Naive thymus-derived CD8-positive, alpha-beta T cell (primary cell): ENCODE data around the gene PGAP2. TPM values are rescaled to one million over a fixed set of nuclear protein-coding genes. Genes with fewer than 3 reads are reported as not detected.

Experiments used
- ATAC-seq, 2 donors: fragments of 150-1000 bp; cut with Tn5 transposase in 1 of 2; sonication (Bioruptor Pico), chemical (Tn5 transposase) in 1 of 2; 1 replicate in 1 of 2; 2 replicates in 1 of 2; pipeline ENCODE4 v1.10.0; 2021; ENCODE audit warnings: mild to moderate bottlenecking in 2 of 2, moderate library complexity in 2 of 2
- POLR2A ChIA-PET: fragments of 350-600 bp; sonication (Branson Sonifier 250); formaldehyde crosslinking; loops from one replicate; lab custom pipeline; 2021; ENCODE audit warnings: antibody characterized with exemption; lab: Charles Lee
- DNase-seq, 10 donors: peaks; one replicate each; pipeline versions ENCODE4 v3.0.0 to v3.0.0-alpha.2; 2020 to 2022
- H3K27ac Mint-ChIP-seq, 10 donors: one replicate each; pipeline ENCODE4 v1.8.0; 2020 to 2022; ENCODE audit warnings: mild to moderate bottlenecking in 10 of 10, mixed read lengths in 10 of 10, moderate library complexity in 4 of 10, inconsistent platforms in 1 of 10
- H3K27me3 Mint-ChIP-seq, 5 donors: one replicate each; pipeline ENCODE4 v1.8.0; 2021 to 2022; ENCODE audit warnings: mixed read lengths in 5 of 5
- H3K36me3 Mint-ChIP-seq, 3 donors: one replicate each; pipeline ENCODE4 v1.8.0; 2020 to 2022; ENCODE audit warnings: mixed read lengths in 3 of 3, mild to moderate bottlenecking in 2 of 3, inconsistent platforms in 1 of 3
- H3K4me1 Mint-ChIP-seq, 4 donors: one replicate each; pipeline ENCODE4 v1.8.0; 2021 to 2022; ENCODE audit warnings: mixed read lengths in 4 of 4
- H3K4me3 Mint-ChIP-seq, 10 donors: one replicate each; pipeline ENCODE4 v1.8.0; 2020 to 2022; ENCODE audit warnings: mild to moderate bottlenecking in 10 of 10, mixed read lengths in 10 of 10, moderate library complexity in 6 of 10, inconsistent platforms in 1 of 10
- H3K9me3 Mint-ChIP-seq, 9 donors: one replicate each; pipeline ENCODE4 v1.8.0; 2020 to 2022; ENCODE audit warnings: mixed read lengths in 9 of 9, mild to moderate bottlenecking in 3 of 9, inconsistent platforms in 1 of 9, moderate library complexity in 1 of 9
- polyA plus RNA-seq, 3 donors: library from polyadenylated mRNA; unstranded; fragments of 300-500 nt; fragmentation: Illumina TruSeq; gene quantifications; one replicate each; pipeline ENCODE4 v1.2.3, GENCODE V29; 2021
- total RNA-seq, 8 experiments: library from RNA in 2 of 8; stranded (reverse) in 2 of 8; gene quantifications; one replicate each; pipeline ENCODE4 v1.2.3 and lab custom pipeline; 2021 to 2026

PGAP2 gene
- total and polyA plus RNA-seq, 5 experiments from 2014 or later, result 13.6 to 24.2 (median 23.0) TPM

- Mint-ChIP-seq H3K36me3 (peaks cover 4 to 57% (median 4%) of the 10 kb centered on the region in 3 donors), H3K4me3 (peak overlapping the region; percentile 44 to 100 (median 94)), H3K9me3 (no peaks in the 10 kb centered on the region), H3K27me3 (no peaks in the 10 kb centered on the region), H3K27ac (peak overlapping the region; percentile 85 to 99 (median 93)), H3K4me1 (peaks cover 61 to 96% (median 91%) of the 10 kb centered on the region in 4 donors)
- POLR2A ChIA-PET, result interaction anchor here (8.9 to 13.1 kb wide), 2 partner anchors 9 to 22 kb away, joined by 81 to 406 read pairs; partner anchors contain the start of gene STIM1
- DNase-seq (no peak), ATAC-seq (no peak)
Observed at GRCh38 chr11:3834349-3834663, 25.9 kb downstream of the PGAP2 start.

GRCh38 chr11:3834664-3835461 lies 26.5 kb downstream of the PGAP2 start:
- H3K36me3 Mint-ChIP-seq, result peaks cover 4 to 52% (median 4%) of the 10 kb centered on the region in 3 donors
- H3K9me3 Mint-ChIP-seq, result no peaks in the 10 kb centered on the region
- peak overlapping the region; percentile 54 to 100 (median 94) for H3K4me3 Mint-ChIP-seq
- peaks cover 66 to 99% (median 95%) of the 10 kb centered on the region in 4 donors for H3K4me1 Mint-ChIP-seq
- POLR2A ChIA-PET, result interaction anchor here (0.6 to 13.1 kb wide), 3 partner anchors 10 to 241 kb away, joined by 3 to 406 read pairs (median 81); partner anchors contain the start of gene STIM1
- ATAC-seq, result no peak
- DNase-seq, result no peak
- no peaks in the 10 kb centered on the region for H3K27me3 Mint-ChIP-seq
- H3K27ac Mint-ChIP-seq, result peak overlapping the region; percentile 85 to 99 (median 93)

GRCh38 chr11:3835751-3836150 lies 27.4 kb downstream of the PGAP2 start:
- peaks cover 3 to 43% (median 4%) of the 10 kb centered on the region in 3 donors for H3K36me3 Mint-ChIP-seq
- POLR2A ChIA-PET, result interaction anchor here (0.6 to 13.1 kb wide), 4 partner anchors 11 to 241 kb away, joined by 3 to 406 read pairs (median 42); partner anchors contain the start of gene STIM1
- ATAC-seq (no peak), DNase-seq (no peak)
- H3K9me3 Mint-ChIP-seq, result no peaks in the 10 kb centered on the region
- peak overlapping the region; percentile 68 to 100 (median 94) for H3K4me3 Mint-ChIP-seq
- peak overlapping the region; percentile 85 to 99 (median 93) for H3K27ac Mint-ChIP-seq
- H3K4me1 Mint-ChIP-seq, result peaks cover 66 to 91% (median 90%) of the 10 kb centered on the region in 4 donors
- no peaks in the 10 kb centered on the region for H3K27me3 Mint-ChIP-seq

DNA sequence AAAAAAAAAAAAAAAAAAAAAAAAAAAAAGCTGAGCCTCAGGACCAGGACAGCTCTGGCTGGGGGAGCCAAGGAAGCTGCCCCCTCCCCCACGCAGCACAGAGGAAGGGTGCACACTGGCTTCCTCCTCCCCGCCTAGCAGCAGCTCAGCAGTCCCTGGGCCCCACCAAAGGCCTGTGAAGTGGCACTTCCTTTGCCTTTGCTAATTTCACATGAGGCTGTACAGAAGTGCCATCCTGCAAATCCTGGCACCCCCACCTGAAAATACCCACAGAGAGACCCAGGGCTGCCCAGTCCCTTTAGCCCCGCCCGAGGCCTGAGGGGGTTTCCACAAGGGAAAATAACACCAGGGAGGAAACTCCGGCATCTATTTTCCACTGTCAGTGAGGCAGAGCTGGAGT lies 28.5 kb downstream of the PGAP2 start:
- peak overlapping the region; percentile 89 to 99 (median 96) for H3K27ac Mint-ChIP-seq
- H3K4me1 Mint-ChIP-seq, result peaks cover 55 to 83% (median 80%) of the 10 kb centered on the region in 4 donors
- no peaks in the 10 kb centered on the region for H3K9me3 Mint-ChIP-seq
- no peaks in the 10 kb centered on the region for H3K27me3 Mint-ChIP-seq
- POLR2A ChIA-PET, result interaction anchor here (0.6 to 13.1 kb wide), 9 partner anchors 8 to 260 kb away, joined by 3 to 406 read pairs (median 4); partner anchors contain the start of gene STIM1
- H3K36me3 Mint-ChIP-seq, result peaks cover 0 to 31% (median 4%) of the 10 kb centered on the region in 3 donors
- peak in 1 of 2 donors; percentile 6 for ATAC-seq
- peak overlapping the region; percentile 85 to 100 (median 95) for H3K4me3 Mint-ChIP-seq
- DNase-seq, result peak; percentile 26 to 82 (median 50)

- POLR2A ChIA-PET, result interaction anchor here (0.8 to 13.1 kb wide), 8 partner anchors 9 to 254 kb away, joined by 3 to 406 read pairs (median 4); partner anchors contain the start of genes NUP98 and STIM1
- H3K4me1 Mint-ChIP-seq, result peaks cover 50 to 79% (median 73%) of the 10 kb centered on the region in 4 donors
- H3K27me3 Mint-ChIP-seq, result no peaks in the 10 kb centered on the region
- DNase-seq (no peak), ATAC-seq (no peak)
- no peaks in the 10 kb centered on the region for H3K9me3 Mint-ChIP-seq
- H3K27ac Mint-ChIP-seq, result peak overlapping the region; percentile 89 to 99 (median 96)
- H3K36me3 Mint-ChIP-seq, result peaks cover 0 to 31% (median 4%) of the 10 kb centered on the region in 3 donors
- peak overlapping the region; percentile 85 to 100 (median 95) for H3K4me3 Mint-ChIP-seq
Observed at GRCh38 chr11:3837793-3838192, 29.4 kb downstream of the PGAP2 start.

- no peak for ATAC-seq
- Mint-ChIP-seq H3K27ac (peak overlapping the region; percentile 89 to 99 (median 96)), H3K4me1 (peaks cover 48 to 76% (median 69%) of the 10 kb centered on the region in 4 donors), H3K36me3 (peaks cover 0 to 28% (median 4%) of the 10 kb centered on the region in 3 donors), H3K27me3 (no peaks in the 10 kb centered on the region), H3K9me3 (no peaks in the 10 kb centered on the region), H3K4me3 (peak overlapping the region; percentile 85 to 100 (median 95))
- DNase-seq, result no peak
- POLR2A ChIA-PET, result interaction anchor here (0.8 to 13.1 kb wide), 8 partner anchors 10 to 254 kb away, joined by 3 to 406 read pairs (median 5); partner anchors contain the start of gene STIM1
Observed at GRCh38 chr11:3838504-3838903, 30.1 kb downstream of the PGAP2 start.

- H3K4me3 Mint-ChIP-seq, result peak overlapping the region; percentile 85 to 100 (median 95)
- peak; percentile 22 to 68 (median 44) for DNase-seq
- H3K4me1 Mint-ChIP-seq, result peaks cover 33 to 64% (median 53%) of the 10 kb centered on the region in 4 donors
- peaks cover 0 to 12% (median 4%) of the 10 kb centered on the region in 3 donors for H3K36me3 Mint-ChIP-seq
- POLR2A ChIA-PET, result interaction anchor here (0.6 to 13.1 kb wide), 20 partner anchors 8 to 939 kb away, joined by 3 to 406 read pairs (median 6); partner anchors contain the start of genes NUP98, PGAP2 and STIM1
- peak in 1 of 2 donors; percentile 5 for ATAC-seq
- H3K9me3 Mint-ChIP-seq, result no peaks in the 10 kb centered on the region
- H3K27me3 Mint-ChIP-seq, result no peaks in the 10 kb centered on the region
- peak overlapping the region; percentile 89 to 99 (median 96) for H3K27ac Mint-ChIP-seq
Observed at GRCh38 chr11:3840004-3840869, 31.9 kb downstream of the PGAP2 start.

DNA sequence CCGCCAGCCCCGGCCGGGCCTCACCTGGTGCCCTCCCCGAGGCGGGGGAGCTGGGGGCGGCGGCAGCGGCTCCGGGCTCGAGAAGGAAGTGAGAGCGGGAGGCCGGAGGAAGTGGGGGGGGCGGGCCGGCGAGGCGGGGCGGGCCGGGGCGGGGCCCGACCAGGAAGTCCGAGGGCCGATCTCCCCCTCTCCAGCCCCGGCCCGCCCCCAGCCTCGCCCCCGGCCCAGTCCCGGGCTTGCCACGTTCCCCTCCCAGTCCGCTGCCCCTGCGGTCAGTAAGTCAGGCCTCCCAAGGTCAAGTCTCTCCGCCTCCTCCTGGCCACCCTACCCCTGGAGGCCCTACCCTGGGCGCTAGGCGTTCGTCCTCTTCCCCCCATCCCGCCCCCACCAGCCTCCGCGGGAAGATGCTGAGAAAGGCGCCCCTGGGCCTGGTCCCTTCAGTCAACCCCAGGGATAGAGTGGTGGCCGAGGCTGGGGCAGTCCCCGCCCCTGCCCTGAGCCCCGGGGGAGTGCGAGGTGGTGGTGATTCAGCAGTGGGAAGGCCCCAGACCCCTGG lies 32.6 kb downstream of the PGAP2 start, which contains the start of gene RHOG:
RHOG (minus strand) TSS at position 90 of the 556 bp plus-strand sequence. CDS start 12,821 bp downstream, outside the sequence.
- Mint-ChIP-seq H3K27me3 (no peaks in the 10 kb centered on the region), H3K4me1 (peaks cover 28 to 59% (median 47%) of the 10 kb centered on the region in 4 donors), H3K9me3 (no peaks in the 10 kb centered on the region), H3K36me3 (peaks cover 0 to 5% (median 0%) of the 10 kb centered on the region in 3 donors), H3K4me3 (peak within 1 kb of the TSS; percentile 85 to 100 (median 96)), H3K27ac (peak within 1 kb of the TSS; percentile 94 to 100 (median 99))
- ATAC-seq (peak; percentile 4 to 16), DNase-seq (peak in 6 of 10 donors; percentile 35 to 72 (median 58))
- POLR2A ChIA-PET, result interaction anchor here (0.5 to 13.1 kb wide), 29 partner anchors 9 to 241 kb away, joined by 3 to 406 read pairs (median 5); partner anchors contain the start of genes NUP98, PGAP2 and STIM1

DNA sequence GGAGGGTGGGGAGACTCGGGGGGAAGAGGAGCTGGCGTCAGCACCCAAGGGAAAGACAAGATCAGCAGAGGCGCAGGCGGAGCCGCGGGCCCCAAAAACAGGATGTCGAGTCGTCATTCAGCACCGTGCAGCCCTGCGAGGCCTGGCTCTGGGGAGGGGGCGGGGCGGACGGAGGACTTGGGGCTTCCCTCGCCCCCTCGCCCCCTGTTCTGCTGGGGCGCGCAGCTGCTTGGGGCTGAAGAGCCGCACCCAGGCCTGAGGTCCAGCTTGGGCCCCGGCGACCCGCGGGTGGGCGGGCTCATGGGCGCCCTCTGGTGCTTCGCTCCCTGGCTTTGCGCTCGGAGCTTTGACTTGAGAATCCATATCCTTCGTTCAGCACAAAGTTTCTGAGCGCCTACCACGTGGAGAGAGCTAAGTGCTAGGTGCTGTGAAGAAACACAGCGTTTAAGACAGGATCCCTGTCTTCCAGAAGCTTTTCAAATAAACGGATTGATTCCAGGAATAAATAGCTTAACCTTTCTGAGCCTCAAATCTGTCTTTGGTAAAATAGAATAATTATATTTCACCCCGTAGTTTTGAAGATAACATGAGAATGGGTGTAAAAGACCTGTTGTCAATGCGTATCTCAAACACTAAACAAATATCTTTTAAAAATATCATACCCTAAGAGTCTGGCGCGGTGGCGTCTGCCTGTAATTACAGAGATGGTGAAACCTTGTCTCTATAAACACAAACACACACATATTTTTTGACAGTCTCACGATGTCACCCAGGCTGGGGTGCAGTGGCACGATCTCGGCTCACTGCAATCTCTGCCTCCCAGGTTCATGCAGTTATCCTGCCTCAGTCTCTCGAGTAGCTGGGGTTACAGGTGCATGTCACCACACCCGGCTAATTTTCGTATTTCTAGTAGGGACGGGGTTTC lies 33.3 kb downstream of the PGAP2 start:
- DNase-seq (peak; percentile 89 to 97 (median 94)), ATAC-seq (peak; percentile 74 to 82)
- Mint-ChIP-seq H3K9me3 (no peaks in the 10 kb centered on the region), H3K27me3 (no peaks in the 10 kb centered on the region), H3K4me1 (peaks cover 28 to 51% (median 41%) of the 10 kb centered on the region in 4 donors), H3K36me3 (peaks cover 0 to 4% (median 0%) of the 10 kb centered on the region in 3 donors), H3K4me3 (peak overlapping the region; percentile 84 to 96 (median 88)), H3K27ac (peak overlapping the region; percentile 90 to 100 (median 98))
- POLR2A ChIA-PET, result interaction anchor here (0.5 to 13.1 kb wide), 28 partner anchors 10 to 240 kb away, joined by 3 to 406 read pairs (median 4); partner anchors contain the start of genes NUP98, PGAP2 and STIM1

DNA sequence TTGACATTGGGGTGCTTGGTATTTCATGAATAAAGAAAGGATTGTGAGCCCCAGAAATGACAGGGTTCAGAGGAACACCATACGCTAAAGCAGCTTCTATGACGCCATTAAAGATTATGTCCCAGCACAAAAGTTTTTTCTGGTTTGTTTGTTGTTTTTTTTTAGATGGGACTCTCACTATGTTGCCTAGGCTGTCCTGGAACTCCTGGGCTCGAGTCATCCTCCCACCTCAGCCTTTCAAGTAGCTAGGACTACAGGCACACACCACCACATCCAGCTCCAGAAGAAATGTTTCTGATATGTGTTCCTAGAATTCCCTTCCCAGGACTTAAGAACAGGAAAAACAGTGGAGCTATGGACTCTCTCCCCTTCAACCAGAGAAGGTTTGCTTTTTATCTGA lies 35.0 kb downstream of the PGAP2 start:
- no peaks in the 10 kb centered on the region for H3K9me3 Mint-ChIP-seq
- no peak for ATAC-seq
- H3K4me1 Mint-ChIP-seq, result peaks cover 18 to 36% (median 25%) of the 10 kb centered on the region in 4 donors
- no peaks in the 10 kb centered on the region for H3K27me3 Mint-ChIP-seq
- no peaks in the 10 kb centered on the region for H3K36me3 Mint-ChIP-seq
- peak overlapping the region in 1 of 10 donors; percentile 8 for H3K4me3 Mint-ChIP-seq
- POLR2A ChIA-PET, result interaction anchor here (1.0 to 13.1 kb wide), 4 partner anchors 13 to 229 kb away, joined by 3 to 406 read pairs (median 9); partner anchors contain the start of gene STIM1
- H3K27ac Mint-ChIP-seq, result peak overlapping the region in 9 of 10 donors; percentile 82 to 92 (median 87)
- no peak for DNase-seq
